Mesodermal cell (in vitro differentiated cells): ENCODE measurements around the gene DDX10.

ENCODE experiments used
- H3K27ac ChIP-seq: 2 replicates; pipeline ENCODE4 v1.7.0; 2013; ENCODE audit warnings: mild to moderate bottlenecking, low read depth, low read length, moderate library complexity; ENCODE audit not compliant: severe bottlenecking
- H3K36me3 ChIP-seq: 2 replicates; pipeline ENCODE4 v1.7.1; 2013; ENCODE audit warnings: mild to moderate bottlenecking, low read length, moderate library complexity; ENCODE audit not compliant: control insufficient read depth, insufficient read depth
- H3K4me1 ChIP-seq: one replicate; pipeline ENCODE4 v1.7.1; 2013; ENCODE audit warnings: mild to moderate bottlenecking, low read length; ENCODE audit not compliant: insufficient read depth, control insufficient read depth, poor library complexity, severe bottlenecking
- H3K4me3 ChIP-seq: 2 replicates; pipeline ENCODE4 v1.7.0; 2013; ENCODE audit warnings: low read length, control low read depth, mild to moderate bottlenecking; ENCODE audit not compliant: insufficient read depth, poor library complexity, severe bottlenecking; ENCODE audit errors: extremely low read depth
- H3K9me3 ChIP-seq: 2 replicates; pipeline ENCODE4 v1.7.1; 2013; ENCODE audit warnings: mild to moderate bottlenecking, low read length, moderate library complexity; ENCODE audit not compliant: control insufficient read depth
- WGBS, 2 experiments: methylation state at CpG; one replicate each; pipeline ENCODE4 v1.1.5; 2013; ENCODE audit warnings: missing lambda C conversion rate in 2 of 2; ENCODE audit not compliant: insufficient coverage in 2 of 2; 5-methylcytosine and 5-hydroxymethylcytosine counted together

Gene DDX10

GRCh38 chr11:108654994-108655631, 9.8 kb upstream of the DDX10 start:
- Histone ChIP-seq H3K4me1 (no peaks in the 10 kb centered on the region), H3K27ac (no peak overlapping the region), H3K36me3 (no peaks in the 10 kb centered on the region), H3K9me3 (no peaks in the 10 kb centered on the region), H3K4me3 (no peak overlapping the region)
- WGBS, 2 experiments = 52 to 61% methylated on average over 3 to 4 of the region's 5 CpGs

GRCh38 chr11:108662700-108663099, 2.2 kb upstream of the DDX10 start:
- 88 to 92% methylated on average over 3 to 4 of the region's 4 CpGs for WGBS, 2 experiments
- H3K4me3 ChIP-seq = no peak overlapping the region
- no peaks in the 10 kb centered on the region for H3K4me1 ChIP-seq
- peaks cover 13% of the 10 kb centered on the region for H3K36me3 ChIP-seq
- H3K9me3 ChIP-seq = no peaks in the 10 kb centered on the region
- no peak overlapping the region for H3K27ac ChIP-seq

- H3K9me3 ChIP-seq = no peaks in the 10 kb centered on the region
- 100% methylated on average over 1 to 2 of the region's 5 CpGs for WGBS, 2 experiments
- peaks cover 16% of the 10 kb centered on the region for H3K36me3 ChIP-seq
- no peak overlapping the region for H3K4me3 ChIP-seq
- no peak overlapping the region for H3K27ac ChIP-seq
- H3K4me1 ChIP-seq = no peaks in the 10 kb centered on the region
Measured at GRCh38 chr11:108663154-108663877, 1.6 kb upstream of the DDX10 start.

- H3K4me3 ChIP-seq = no peak overlapping the region
- peaks cover 7% of the 10 kb centered on the region for H3K4me1 ChIP-seq
- no peaks in the 10 kb centered on the region for H3K9me3 ChIP-seq
- H3K27ac ChIP-seq = no peak overlapping the region
- peaks cover 22% of the 10 kb centered on the region for H3K36me3 ChIP-seq
- WGBS, 2 experiments = 86 to 94% methylated on average over 7 of the region's 7 CpGs
Measured at GRCh38 chr11:108666373-108666772, 1.5 kb downstream of the DDX10 start.

GRCh38 chr11:108669286-108669685, 4.4 kb downstream of the DDX10 start:
- peaks cover 7% of the 10 kb centered on the region for H3K4me1 ChIP-seq
- no peak overlapping the region for H3K27ac ChIP-seq
- H3K4me3 ChIP-seq = no peak overlapping the region

GRCh38 chr11:108669711-108670110, 4.8 kb downstream of the DDX10 start:
- Histone ChIP-seq H3K9me3 (no peaks in the 10 kb centered on the region), H3K4me3 (no peak overlapping the region), H3K4me1 (peaks cover 7% of the 10 kb centered on the region), H3K36me3 (peaks cover 31% of the 10 kb centered on the region), H3K27ac (no peak overlapping the region)
- WGBS, 2 experiments = 97% methylated on average over 6 to 7 of the region's 7 CpGs

More at GRCh38 chr11:108669286-108669685, 4.4 kb downstream of the DDX10 start:
- 75 to 93% methylated on average over 2 of the region's 2 CpGs for WGBS, 2 experiments
- Histone ChIP-seq H3K36me3 (peaks cover 27% of the 10 kb centered on the region), H3K9me3 (no peaks in the 10 kb centered on the region)

GRCh38 chr11:108670451-108670850, 5.6 kb downstream of the DDX10 start:
- H3K4me3 ChIP-seq = no peak overlapping the region
- H3K9me3 ChIP-seq = no peaks in the 10 kb centered on the region
- peaks cover 7% of the 10 kb centered on the region for H3K4me1 ChIP-seq
- H3K27ac ChIP-seq = no peak overlapping the region
- H3K36me3 ChIP-seq = peaks cover 38% of the 10 kb centered on the region
- 92 to 94% methylated on average over 4 of the region's 4 CpGs for WGBS, 2 experiments

GRCh38 chr11:108672113-108672512, 7.2 kb downstream of the DDX10 start:
- Histone ChIP-seq H3K4me3 (no peak overlapping the region), H3K4me1 (peaks cover 7% of the 10 kb centered on the region), H3K36me3 (peaks cover 47% of the 10 kb centered on the region), H3K9me3 (no peaks in the 10 kb centered on the region), H3K27ac (no peak overlapping the region)
- WGBS, 2 experiments = 80 to 90% methylated on average over 2 of the region's 3 CpGs

GRCh38 chr11:108672786-108673185, 7.9 kb downstream of the DDX10 start:
- no peaks in the 10 kb centered on the region for H3K9me3 ChIP-seq
- peaks cover 7% of the 10 kb centered on the region for H3K4me1 ChIP-seq
- H3K36me3 ChIP-seq = peaks cover 47% of the 10 kb centered on the region
- H3K4me3 ChIP-seq = no peak overlapping the region
- no peak overlapping the region for H3K27ac ChIP-seq

- no peaks in the 10 kb centered on the region for H3K9me3 ChIP-seq
- 92% methylated on average over 2 of the region's 2 CpGs; no CpG with 5 or more reads in 1 of the 2 experiments for WGBS, 2 experiments
- H3K36me3 ChIP-seq = peaks cover 70% of the 10 kb centered on the region
- no peak overlapping the region for H3K4me3 ChIP-seq
- H3K4me1 ChIP-seq = no peaks in the 10 kb centered on the region
- no peak overlapping the region for H3K27ac ChIP-seq
Measured at GRCh38 chr11:108679045-108679444, 14.2 kb downstream of the DDX10 start.

GRCh38 chr11:108680271-108680670, 15.4 kb downstream of the DDX10 start:
- Histone ChIP-seq H3K4me3 (no peak overlapping the region), H3K36me3 (peaks cover 59% of the 10 kb centered on the region), H3K27ac (no peak overlapping the region), H3K9me3 (no peaks in the 10 kb centered on the region), H3K4me1 (no peaks in the 10 kb centered on the region)
- WGBS, 2 experiments = no CpG with 5 or more reads among the region's 1 CpG
